ENCODE results near the gene ATP5IF1. TPM values are rescaled to one million over a fixed set of nuclear protein-coding genes. Genes with fewer than 3 reads are reported as not detected.

The ATP5IF1 gene
- total and polyA plus RNA-seq, 4 donors = 90.2 to 758 (median 142) TPM

- Histone ChIP-seq H3K9ac (ENCODE audit: insufficient read depth in 1 of 2, low read length in 2 of 2) (peak overlapping the region; percentile 69 to 90), H3K36me3 (ENCODE audit: control insufficient read depth in 4 of 4, insufficient read depth in 4 of 4, low read length in 4 of 4) (peaks cover 0 to 3% (median 1%) of the 10 kb centered on the region in 4 donors), H3K4me1 (ENCODE audit: control insufficient read depth in 5 of 5, insufficient read depth in 5 of 5, low read length in 5 of 5) (peaks cover 4 to 14% (median 10%) of the 10 kb centered on the region in 5 donors), H3K27me3 (ENCODE audit: control insufficient read depth in 3 of 3, insufficient read depth in 3 of 3, low read length in 2 of 3) (no peaks in the 10 kb centered on the region), H3K27ac (ENCODE audit: low read depth in 1 of 2, low read length in 1 of 2) (peak overlapping the region; percentile 87 to 94), H3K9me3 (ENCODE audit: control insufficient read depth in 4 of 4, insufficient read depth in 3 of 4, low read length in 3 of 4) (no peaks in the 10 kb centered on the region), H3K4me3 (peak overlapping the region; percentile 93)
- no peak for TF ChIP-seq CTCF (IDR thresholded peaks at IDR 0.05; ENCODE audit: control extremely low read depth, extremely low read depth)
- whole genome bisulfite sequencing, 2 donors = 14 to 16% methylated on average over 20 of the region's 20 CpGs
- DNase-seq (no peak), ATAC-seq (ENCODE audit: insufficient read depth, low FRiP score) (no peak)
These were observed 865 bp downstream of the ATP5IF1 start for GRCh38 chr1:28236656-28237322.

- peaks cover 4 to 13% (median 8%) of the 10 kb centered on the region in 5 donors for H3K4me1 ChIP-seq (ENCODE audit: control insufficient read depth in 5 of 5, insufficient read depth in 5 of 5, low read length in 5 of 5)
- peaks cover 0 to 2% (median 0%) of the 10 kb centered on the region in 4 donors for H3K36me3 ChIP-seq (ENCODE audit: control insufficient read depth in 4 of 4, insufficient read depth in 4 of 4, low read length in 4 of 4)
- no peak overlapping the region for H3K4me3 ChIP-seq
- no peak for TF ChIP-seq CTCF (IDR thresholded peaks at IDR 0.05; ENCODE audit: control extremely low read depth, extremely low read depth)
- ATAC-seq (ENCODE audit: insufficient read depth, low FRiP score) (no peak), DNase-seq (no peak)
- no peaks in the 10 kb centered on the region for H3K9me3 ChIP-seq (ENCODE audit: control insufficient read depth in 4 of 4, insufficient read depth in 3 of 4, low read length in 3 of 4)
- peak overlapping the region in 1 of 2 donors; percentile 43 for H3K27ac ChIP-seq (ENCODE audit: low read depth in 1 of 2, low read length in 1 of 2)
- H3K27me3 ChIP-seq (ENCODE audit: control insufficient read depth in 3 of 3, insufficient read depth in 3 of 3, low read length in 2 of 3) = no peaks in the 10 kb centered on the region
- H3K9ac ChIP-seq (ENCODE audit: insufficient read depth in 1 of 2, low read length in 2 of 2) = no peak overlapping the region
- WGBS, 2 donors = 71 to 93% methylated on average over 2 of the region's 2 CpGs
These were observed 3.1 kb downstream of the ATP5IF1 start for GRCh38 chr1:28239004-28239403.

GRCh38 chr1:28240024-28240423, 4.1 kb downstream of the ATP5IF1 start:
- Histone ChIP-seq H3K9me3 (ENCODE audit: control insufficient read depth in 4 of 4, insufficient read depth in 3 of 4, low read length in 3 of 4) (no peaks in the 10 kb centered on the region), H3K4me3 (no peak overlapping the region), H3K27me3 (ENCODE audit: control insufficient read depth in 3 of 3, insufficient read depth in 3 of 3, low read length in 2 of 3) (no peaks in the 10 kb centered on the region), H3K9ac (ENCODE audit: insufficient read depth in 1 of 2, low read length in 2 of 2) (no peak overlapping the region), H3K36me3 (ENCODE audit: control insufficient read depth in 4 of 4, insufficient read depth in 4 of 4, low read length in 4 of 4) (peaks cover 0 to 2% (median 0%) of the 10 kb centered on the region in 4 donors), H3K27ac (ENCODE audit: low read depth in 1 of 2, low read length in 1 of 2) (no peak overlapping the region), H3K4me1 (ENCODE audit: control insufficient read depth in 5 of 5, insufficient read depth in 5 of 5, low read length in 5 of 5) (peaks cover 4 to 17% (median 8%) of the 10 kb centered on the region in 5 donors)
- no peak for DNase-seq
- no peak for ATAC-seq (ENCODE audit: insufficient read depth, low FRiP score)
- 93 to 96% methylated on average over 4 of the region's 4 CpGs for WGBS, 2 donors
- TF ChIP-seq CTCF (IDR thresholded peaks at IDR 0.05; ENCODE audit: control extremely low read depth, extremely low read depth) = no peak
